ENCODE data around the gene NAPB.
"Not testable (repeated sequence)": the region's sequence is repeated elsewhere in the genome, so short reads cannot be mapped to it uniquely, and the experiment has no call there.

Gene NAPB

GRCh38 chr20:23365390-23366165 is 55.7 kb downstream of the NAPB start:
- DNase-seq = no peak

- no peak for DNase-seq
Observed at GRCh38 chr20:23363257-23363649, 58.0 kb downstream of the NAPB start.

- peak; percentile 9 for DNase-seq
Observed at GRCh38 chr20:23362392-23363256, 58.7 kb downstream of the NAPB start.

GRCh38 chr20:23361476-23362391 is 59.6 kb downstream of the NAPB start, which contains the start of gene GZF1:
Gene GZF1 (plus strand): TSS chr20:23362182. CDS start chr20:23364384, 2,202 bp downstream.
- DNase-seq = peak; percentile 95

- no peak for DNase-seq
Observed at GRCh38 chr20:23361119-23361475, 60.2 kb downstream of the NAPB start.

GRCh38 chr20:23360531-23360930 is 60.8 kb downstream of the NAPB start:
- no peak for DNase-seq

- DNase-seq = no peak
Observed at GRCh38 chr20:23358923-23359593, 62.2 kb downstream of the NAPB start.

- no peak for DNase-seq
Observed at GRCh38 chr20:23358563-23358906, 62.8 kb downstream of the NAPB start.

GRCh38 chr20:23357767-23358562 is 63.3 kb downstream of the NAPB start:
- DNase-seq = peak; percentile 99

GRCh38 chr20:23356203-23356602 is 65.1 kb downstream of the NAPB start:
- no peak for DNase-seq

- DNase-seq = peak; percentile 63
Observed at GRCh38 chr20:23350904-23351838, 70.1 kb downstream of the NAPB start.

GRCh38 chr20:23350196-23350903 is 70.9 kb downstream of the NAPB start, which contains the start of gene NXT1:
Gene NXT1 (plus strand): TSS chr20:23350791. CDS start chr20:23354042, 3,251 bp downstream.
- DNase-seq = peak; percentile 97

- no peak for DNase-seq
Observed at GRCh38 chr20:23349338-23350195, 71.7 kb downstream of the NAPB start.

- DNase-seq = not testable (repeated sequence)
Observed at GRCh38 chr20:23348510-23348909, 72.8 kb downstream of the NAPB start.

GRCh38 chr20:23347791-23348190 is 73.5 kb downstream of the NAPB start:
- no peak for DNase-seq

GRCh38 chr20:23346002-23346401 is 75.3 kb downstream of the NAPB start:
- no peak for DNase-seq

- DNase-seq = no peak
Observed at GRCh38 chr20:23344336-23344735, 77.0 kb downstream of the NAPB start.

GRCh38 chr20:23343590-23343989 is 77.7 kb downstream of the NAPB start:
- no peak for DNase-seq

- DNase-seq = no peak
Observed at GRCh38 chr20:23341073-23341472, 80.2 kb downstream of the NAPB start.
